Endometrium (tissue), 2 donors: ENCODE data around the gene PML.
"Not testable (repeated sequence)": the region's sequence is repeated elsewhere in the genome, so short reads cannot be mapped to it uniquely, and the experiment has no call there.

Experiments used
- FAIRE-seq: peaks from 2 replicates; lab custom pipeline; 2012; peaks lifted over from hg19 to GRCh38; lab: Jason Lieb, UNC
- donor health status: control.
- donor health status: control.

The PML gene

DNA sequence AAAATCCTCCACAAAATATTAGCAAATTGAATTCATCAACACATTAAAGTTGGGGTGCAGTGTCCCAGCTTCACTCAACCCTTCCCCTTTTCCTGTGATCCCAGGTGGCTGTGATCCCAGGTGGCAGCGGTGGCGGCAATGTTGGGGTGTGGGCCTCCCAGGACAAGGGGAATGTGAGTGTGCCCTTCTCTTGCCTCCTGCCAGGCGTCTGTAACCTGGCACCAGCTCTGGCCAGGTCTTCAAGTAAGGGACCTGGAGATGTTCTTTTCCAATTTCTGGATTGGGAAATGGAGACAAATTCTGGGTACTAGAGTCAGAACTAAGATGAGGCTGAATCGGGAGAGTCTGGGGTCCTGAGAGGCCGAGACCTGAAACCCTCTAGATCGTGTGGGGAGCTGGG lies 67.7 kb downstream of the PML start:
- no peak for FAIRE-seq

DNA sequence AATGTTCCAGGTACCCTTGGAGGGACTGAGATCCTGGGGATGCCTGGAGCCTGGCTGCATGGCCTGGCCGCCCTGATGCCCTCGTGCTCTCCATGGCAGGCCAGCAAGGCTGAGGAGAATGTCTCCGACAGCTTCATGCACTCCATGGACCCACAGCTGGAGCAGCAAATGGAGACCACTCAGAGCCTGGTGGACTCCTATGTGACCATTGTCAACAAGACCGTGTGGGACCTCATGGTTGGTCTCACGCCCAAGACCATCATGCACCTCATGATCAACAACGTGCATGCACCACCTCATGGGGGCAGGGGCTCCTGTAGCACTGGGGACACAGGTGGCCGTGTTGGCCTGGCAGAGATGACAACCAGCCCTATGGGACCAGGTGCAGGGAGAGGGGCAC lies 68.2 kb downstream of the PML start:
- FAIRE-seq: no peak

DNA sequence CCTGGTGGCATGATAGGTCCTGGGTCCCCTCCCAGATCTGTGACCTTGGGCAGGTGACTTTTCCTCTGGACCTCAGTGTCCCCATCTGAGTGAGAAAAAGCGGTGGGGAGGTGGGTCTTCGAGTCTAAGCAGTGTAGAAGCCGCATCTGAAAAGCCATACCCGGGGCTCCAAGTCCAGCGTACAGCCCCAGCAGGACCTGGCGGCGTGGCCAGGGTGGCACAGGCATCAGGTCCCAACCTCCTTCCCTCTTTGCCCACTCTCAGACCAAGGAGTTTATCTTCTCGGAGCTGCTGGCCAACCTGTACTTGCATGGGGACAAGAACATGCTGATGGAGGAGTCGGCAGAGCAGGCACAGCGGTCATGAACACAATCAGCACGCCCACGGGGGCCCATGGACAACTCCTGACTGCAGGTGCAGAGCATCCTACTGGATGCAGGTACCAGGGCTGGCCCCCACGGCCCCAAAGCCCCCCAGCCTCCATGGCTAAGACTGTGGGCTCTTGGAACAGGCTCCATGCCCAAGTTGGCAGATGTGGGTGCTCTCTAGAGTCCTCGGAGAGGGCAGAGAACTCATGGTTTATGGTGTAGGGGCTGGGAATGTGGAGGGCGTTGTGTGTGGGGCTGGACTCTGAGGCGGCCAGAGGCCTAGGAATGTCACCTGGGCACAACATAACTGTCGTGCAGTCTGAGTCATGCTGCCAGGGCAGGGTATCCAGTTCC lies 69.1 kb downstream of the PML start:
- not testable (repeated sequence) for FAIRE-seq

DNA sequence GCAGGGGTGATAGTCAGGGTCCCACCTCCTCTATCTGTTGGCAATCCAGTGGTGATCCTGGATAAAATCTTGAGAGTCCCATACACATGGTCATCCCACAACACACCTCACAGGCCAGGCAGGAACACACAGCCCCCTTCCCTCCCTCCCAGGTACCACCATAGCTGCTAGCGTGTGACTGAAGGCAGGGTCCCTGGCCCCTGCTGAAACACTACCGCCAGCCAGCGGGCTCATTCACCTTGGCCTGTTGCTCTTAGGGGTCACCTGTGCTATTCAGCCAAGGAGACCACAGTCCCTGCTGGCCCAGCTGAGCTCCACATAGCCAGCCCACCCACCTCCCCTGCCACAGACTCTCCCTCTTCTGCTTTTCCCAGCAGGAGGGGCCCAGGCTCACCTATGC lies 69.7 kb downstream of the PML start:
- FAIRE-seq: not testable (repeated sequence)

DNA sequence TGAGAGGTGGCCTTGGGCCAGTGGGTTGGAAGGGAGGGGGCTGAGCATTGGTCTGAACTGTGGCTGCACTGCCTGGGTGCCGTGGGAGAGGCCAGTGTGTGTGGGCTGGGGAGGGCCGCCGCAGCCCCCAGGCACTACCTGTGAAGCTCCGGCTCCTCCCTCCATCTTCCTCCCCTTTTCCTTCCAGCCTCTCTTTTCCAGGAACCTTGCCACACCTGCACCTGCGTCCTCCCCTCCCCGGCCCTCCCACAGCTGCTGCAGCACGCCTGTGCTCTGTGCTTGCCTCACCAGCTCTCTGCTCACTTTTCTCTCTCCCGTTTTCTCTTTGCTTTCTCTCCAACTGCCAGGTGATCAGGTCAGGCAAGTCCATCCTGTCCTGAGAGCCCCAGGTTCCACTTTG lies 70.3 kb downstream of the PML start:
- not testable (repeated sequence) for FAIRE-seq

DNA sequence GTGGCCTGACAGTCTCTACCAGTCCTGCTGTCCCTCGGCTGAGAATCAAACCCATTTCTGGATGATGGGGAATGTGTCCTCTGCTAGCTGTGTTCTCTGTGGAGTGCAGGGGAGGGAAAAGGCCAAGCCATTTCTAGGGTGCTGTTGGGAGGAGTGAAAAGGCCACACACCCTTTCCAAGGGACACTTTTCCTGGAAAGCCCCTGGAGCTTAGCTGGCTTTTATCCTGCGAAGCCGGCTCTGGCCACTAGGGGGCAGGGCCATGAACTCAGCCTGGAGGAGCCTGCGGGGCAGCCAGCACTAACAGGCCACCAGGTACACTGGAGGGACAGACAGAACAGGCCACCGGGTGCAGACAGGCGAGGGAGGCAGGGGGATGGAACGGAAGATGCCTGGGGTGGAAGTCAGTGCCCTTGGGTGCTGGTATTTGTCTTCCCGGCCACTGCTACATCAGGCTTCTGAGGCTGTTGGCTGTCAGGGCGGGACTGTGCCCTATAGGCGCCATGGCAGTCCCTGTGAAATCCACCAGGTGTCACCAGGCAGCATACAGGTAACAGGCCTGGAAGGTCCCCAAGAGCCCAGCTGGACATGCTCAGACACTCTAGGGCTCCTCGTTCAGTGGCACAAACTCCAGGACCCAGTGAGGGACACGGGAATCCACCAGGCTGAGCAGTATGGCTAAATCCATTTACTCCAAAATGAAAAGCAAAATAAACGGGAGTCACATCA lies 71.3 kb downstream of the PML start:
- FAIRE-seq: not testable (repeated sequence)

DNA sequence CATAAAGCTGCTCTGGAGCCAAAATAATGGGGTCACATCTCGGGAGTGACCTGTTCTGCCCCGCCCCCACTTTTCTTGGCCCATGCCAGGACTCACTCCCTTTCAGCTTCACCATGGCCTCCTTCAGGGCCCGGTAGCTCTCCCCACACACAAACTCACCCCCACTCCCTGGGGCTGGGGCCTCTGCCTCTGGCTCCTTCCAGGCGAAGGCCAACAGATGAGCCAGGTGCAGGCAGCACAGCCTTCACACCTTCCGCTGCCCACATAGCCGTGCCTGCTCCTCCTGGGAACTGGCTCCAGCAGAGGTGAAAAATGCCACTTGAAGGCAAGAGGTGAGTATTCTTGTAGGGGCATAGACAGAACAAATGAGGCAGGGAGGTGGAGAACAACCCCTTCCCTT lies 77.1 kb downstream of the PML start:
- not testable (repeated sequence) for FAIRE-seq

DNA sequence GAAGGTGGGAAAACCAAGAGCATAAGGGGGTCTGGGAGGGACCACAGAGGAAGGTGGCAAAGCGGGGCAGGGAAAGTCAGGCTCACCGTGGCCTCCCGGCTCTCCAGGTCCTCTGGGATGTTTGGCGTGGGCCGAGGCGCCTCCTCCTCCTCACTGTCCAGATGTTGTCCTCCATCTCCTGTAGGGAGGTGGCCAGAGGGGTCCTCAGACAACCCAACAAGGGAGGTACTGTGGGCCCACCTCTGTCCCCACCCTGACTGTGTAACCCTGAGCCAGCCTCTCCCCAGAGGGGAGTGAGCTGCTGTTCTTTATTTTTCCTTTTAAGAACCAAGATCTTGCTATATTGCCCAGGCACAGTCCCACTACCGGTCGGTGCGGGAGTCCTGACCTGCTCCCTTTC lies 77.6 kb downstream of the PML start:
- not testable (repeated sequence) for FAIRE-seq

DNA sequence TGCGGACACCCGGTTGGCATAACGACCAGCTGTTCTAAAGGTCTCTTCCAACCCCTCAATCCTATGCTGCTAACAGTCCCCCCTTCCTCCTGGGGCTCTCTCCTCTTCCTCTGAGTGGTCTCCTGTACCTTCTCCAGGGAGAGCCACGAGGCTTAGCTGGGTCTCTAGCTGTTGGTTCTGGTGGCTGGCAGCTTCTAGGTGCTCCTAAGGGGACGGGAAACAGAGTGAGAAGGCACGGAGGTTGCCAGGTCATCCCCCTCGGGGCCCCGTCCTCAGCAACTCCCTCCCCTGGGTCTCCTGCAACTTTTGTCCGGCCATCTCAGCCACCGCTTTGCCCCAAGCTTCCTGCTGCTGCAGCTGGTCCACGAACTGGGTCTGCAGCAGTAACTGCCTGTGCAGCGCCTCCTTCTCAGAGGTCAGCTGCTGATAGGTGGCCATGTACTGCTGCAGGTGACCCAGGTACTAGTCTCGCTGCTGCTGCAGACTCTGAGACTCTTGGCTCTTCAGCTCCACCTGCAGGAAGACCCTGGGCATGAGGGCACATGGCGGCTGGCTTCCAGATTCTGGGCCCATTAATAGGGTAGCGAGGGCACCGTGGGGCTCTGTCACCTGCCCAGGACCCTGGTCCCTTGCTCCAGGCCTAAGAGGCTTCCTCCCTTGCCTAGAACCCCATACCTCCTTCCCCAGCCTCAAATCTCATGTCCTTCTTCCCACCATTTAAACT lies 78.3 kb downstream of the PML start:
- FAIRE-seq: not testable (repeated sequence)

DNA sequence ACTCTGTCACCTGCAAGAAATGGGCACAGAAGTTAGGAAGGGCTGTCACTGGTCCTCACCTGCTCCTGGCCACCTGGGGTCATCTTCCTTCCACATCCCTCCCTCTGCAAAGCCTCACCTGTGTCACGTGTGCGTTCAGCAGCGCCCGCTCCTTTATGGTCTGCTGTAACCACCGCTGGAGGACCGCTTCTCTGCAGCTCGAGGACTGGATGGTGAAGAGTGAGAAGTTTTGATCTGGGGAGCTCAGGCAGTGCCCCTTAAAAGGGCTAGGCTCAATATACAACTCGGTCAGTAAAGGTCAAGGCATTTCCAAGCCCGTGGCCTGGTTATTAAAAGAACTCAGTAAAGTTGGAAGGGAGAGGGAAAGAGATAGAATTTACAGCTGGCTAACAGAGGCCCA lies 81.3 kb downstream of the PML start:
- FAIRE-seq: not testable (repeated sequence)

DNA sequence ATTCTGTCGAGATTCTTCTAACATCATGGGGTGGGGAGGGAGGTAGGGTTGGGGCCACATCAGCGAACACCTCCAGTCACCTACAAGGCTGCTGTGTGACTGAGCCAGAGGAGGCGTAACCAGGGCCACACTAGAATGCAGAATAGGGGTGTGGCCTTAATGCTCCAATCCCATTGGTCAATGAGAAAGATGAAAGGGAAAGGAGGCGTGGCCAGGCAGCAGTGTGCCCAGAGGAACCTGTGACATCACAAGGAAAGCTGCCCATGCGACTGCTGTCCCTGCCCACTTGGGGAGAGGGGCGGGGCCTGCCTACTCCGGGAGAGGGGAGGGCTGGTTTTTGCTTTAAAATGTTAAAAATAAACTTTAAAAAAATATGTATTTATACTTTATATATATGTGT lies 87.9 kb downstream of the PML start, which contains the start of gene GOLGA6A:
Gene GOLGA6A (minus strand): TSS at position 101 of the 400 bp plus-strand sequence. CDS start 41 bp downstream, at position 60.
- not testable (repeated sequence) for FAIRE-seq

DNA sequence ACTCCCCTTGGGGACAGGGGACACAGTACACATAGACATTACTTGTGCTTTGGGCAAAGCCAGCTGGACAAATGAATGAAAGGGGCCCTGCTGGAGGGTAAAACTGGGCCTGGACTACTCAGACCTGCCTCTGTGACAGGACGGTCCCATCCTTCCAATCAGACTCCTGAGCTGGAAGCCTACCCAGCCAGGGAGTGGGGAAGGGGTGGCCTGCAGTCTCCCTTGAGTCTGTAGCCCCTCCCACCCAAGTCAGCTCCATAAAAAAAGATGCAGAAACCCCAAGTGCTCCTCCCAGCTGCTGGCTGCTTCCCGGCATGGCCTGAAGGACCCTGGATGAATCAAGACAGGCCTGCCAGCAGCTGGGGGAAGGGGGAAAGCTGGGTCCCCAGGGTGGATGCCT lies 100.1 kb downstream of the PML start:
- FAIRE-seq: not testable (repeated sequence)

DNA sequence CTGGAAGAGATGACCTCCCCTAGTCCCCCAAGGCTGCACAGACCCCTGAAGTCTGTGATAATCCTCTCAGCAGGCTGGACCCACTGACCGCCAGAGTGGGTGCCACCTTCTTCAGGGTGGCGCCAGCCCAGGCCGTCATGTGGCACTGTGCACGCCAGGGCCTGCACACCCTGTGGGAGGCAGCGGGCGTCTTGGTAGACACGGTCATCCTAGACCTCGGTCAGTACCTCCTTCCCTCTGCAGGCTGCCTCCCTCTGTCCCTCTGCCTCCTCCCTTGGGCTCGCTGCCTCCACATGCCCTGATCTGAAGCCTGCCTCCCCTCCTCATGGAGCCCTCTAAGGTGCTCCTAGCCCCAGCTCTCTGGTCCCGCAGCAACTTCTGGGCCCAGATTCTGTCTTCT lies 101.1 kb downstream of the PML start:
- not testable (repeated sequence) for FAIRE-seq

DNA sequence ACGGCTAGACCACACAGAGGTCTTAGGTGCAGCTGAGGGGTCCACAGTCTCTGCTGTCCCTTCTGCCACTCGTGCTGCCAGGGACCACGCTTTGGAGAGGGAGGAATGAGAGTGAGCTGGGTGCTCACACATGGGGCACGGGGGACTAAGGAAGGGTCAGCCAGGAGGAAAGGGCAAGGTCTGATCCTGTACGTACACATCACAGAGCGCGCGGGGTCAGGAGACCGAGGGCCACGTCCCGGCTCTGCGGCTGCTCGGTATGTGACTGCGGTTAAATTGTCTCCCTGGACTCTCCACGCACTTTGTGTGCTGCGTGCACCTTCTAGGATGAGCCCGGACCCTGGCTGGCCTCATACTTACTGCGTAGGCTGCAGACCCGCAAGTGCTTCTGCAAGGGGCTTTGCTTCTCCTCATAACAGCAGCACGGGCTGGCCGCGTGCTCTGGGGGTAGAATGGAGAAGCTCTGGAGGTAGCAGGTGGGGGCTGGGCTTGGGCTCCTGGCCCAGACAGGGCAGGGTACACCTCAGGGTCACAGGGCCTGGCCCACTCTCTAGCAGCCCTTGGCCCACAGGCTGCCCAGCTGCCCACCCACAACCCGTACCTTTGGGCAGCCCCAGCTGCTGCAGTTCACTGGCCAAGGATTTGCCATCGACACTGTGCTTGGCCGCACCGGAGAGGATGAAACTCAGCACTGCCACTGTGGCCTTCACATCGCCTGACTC lies 102.4 kb downstream of the PML start:
- not testable (repeated sequence) for FAIRE-seq
